ENCODE data around the gene SLC7A9. TPM values are rescaled to one million over a fixed set of nuclear protein-coding genes. Genes with fewer than 3 reads are reported as not detected.

Gene SLC7A9
- total and polyA plus RNA-seq, 2 of the 13 experiments (the other 11 are each of a cell fraction or from before 2014, with no cell fraction given): 4.7 to 8.3 TPM

- Histone ChIP-seq H3K36me3 (replicated peaks in 1 of 2; ENCODE audit: control insufficient read depth in 1 of 2, insufficient read depth in 2 of 2, low read length in 2 of 2) (no peaks in the 10 kb centered on the region), H3K4me2 (ENCODE audit: low read depth, low read length) (no peak overlapping the region), H3K27me3 (ENCODE audit: control insufficient read depth in 1 of 2, insufficient read depth in 2 of 2, low read length in 2 of 2) (no peaks in the 10 kb centered on the region), H3K27ac (ENCODE audit: extremely low read length, insufficient read depth, low read length) (no peak overlapping the region), H3K9ac (ENCODE audit: insufficient read depth, low read depth, low read length) (no peak overlapping the region), H4K20me1 (ENCODE audit: insufficient read depth, low read length) (no peaks in the 10 kb centered on the region), H3K4me1 (ENCODE audit: insufficient read depth, low read length) (peaks cover 17% of the 10 kb centered on the region), H2AFZ (ENCODE audit: low read length) (no peak overlapping the region), H3K9me3 (ENCODE audit: low read length) (no peaks in the 10 kb centered on the region), H3K79me2 (ENCODE audit: insufficient read depth, low read length) (no peaks in the 10 kb centered on the region), H3K4me3 (replicated peaks in 1 of 3; ENCODE audit: insufficient read depth in 1 of 3, low read depth in 2 of 3, low read length in 3 of 3) (no peak overlapping the region)
- FAIRE-seq (no peak), DNase-seq (ENCODE audit: low spot score) (no peak), ATAC-seq (peak; percentile 36)
- no TSS peak for BruUV-seq (replicated peaks)
- CTCF ChIA-PET (ENCODE audit: low intra/inter-chr PET ratio, low total read pairs): no interaction called here
- intact Hi-C loops (cut with micrococcal nuclease; ENCODE audit: unreplicated experiment) (no loop called here), in situ Hi-C loops (cut with HindIII; ENCODE audit: extremely low pct_ligation_motif_present, low pct_unique_long_range_greater_than_20kb) (no loop called here)
- WGBS (ENCODE audit: low lambda C conversion rate): 60% methylated on average over 14 of the region's 20 CpGs
- TF ChIP-seq ZNF782 (CRISPR knock-in tag; IDR thresholded peaks at IDR 0.05; ENCODE audit: borderline replicate concordance) (no peak), CTCF (CRISPR knock-in tag; IDR thresholded peaks at IDR 0.05) (0 out of 2 replicates have a peak, but pooled peaks have one; percentile 5)
- POLR2A ChIA-PET: no interaction called here
Measured at GRCh38 chr19:32824191-32824751, 45.3 kb downstream of the SLC7A9 start.

GRCh38 chr19:32823747-32824102 lies 45.8 kb downstream of the SLC7A9 start:
- CTCF ChIA-PET (ENCODE audit: low intra/inter-chr PET ratio, low total read pairs): no interaction called here
- DNase-seq (ENCODE audit: low spot score) (no peak), FAIRE-seq (no peak), ATAC-seq (no peak)
- no peaks in the 10 kb centered on the region for H3K9me3 ChIP-seq (ENCODE audit: low read length)
- POLR2A ChIA-PET: no interaction called here
- H3K4me2 ChIP-seq (ENCODE audit: low read depth, low read length): no peak overlapping the region
- no peak overlapping the region for H3K9ac ChIP-seq (ENCODE audit: insufficient read depth, low read depth, low read length)
- H3K36me3 ChIP-seq (replicated peaks in 1 of 2; ENCODE audit: control insufficient read depth in 1 of 2, insufficient read depth in 2 of 2, low read length in 2 of 2): no peaks in the 10 kb centered on the region
- H3K79me2 ChIP-seq (ENCODE audit: insufficient read depth, low read length): no peaks in the 10 kb centered on the region
- in situ Hi-C loops (cut with HindIII; ENCODE audit: extremely low pct_ligation_motif_present, low pct_unique_long_range_greater_than_20kb) (no loop called here), intact Hi-C loops (cut with micrococcal nuclease; ENCODE audit: unreplicated experiment) (no loop called here)
- no peaks in the 10 kb centered on the region for H4K20me1 ChIP-seq (ENCODE audit: insufficient read depth, low read length)
- H3K4me1 ChIP-seq (ENCODE audit: insufficient read depth, low read length): peaks cover 14% of the 10 kb centered on the region
- no peak overlapping the region for H2AFZ ChIP-seq (ENCODE audit: low read length)
- BruUV-seq (replicated peaks): no TSS peak
- H3K4me3 ChIP-seq (replicated peaks in 1 of 3; ENCODE audit: insufficient read depth in 1 of 3, low read depth in 2 of 3, low read length in 3 of 3): no peak overlapping the region
- H3K27ac ChIP-seq (ENCODE audit: extremely low read length, insufficient read depth, low read length): no peak overlapping the region
- WGBS (ENCODE audit: low lambda C conversion rate): 77% methylated on average over 3 of the region's 7 CpGs
- H3K27me3 ChIP-seq (ENCODE audit: control insufficient read depth in 1 of 2, insufficient read depth in 2 of 2, low read length in 2 of 2): no peaks in the 10 kb centered on the region
- TF ChIP-seq ATAD3A (CRISPR knock-in tag; IDR thresholded peaks at IDR 0.05) (no peak), CREM (IDR thresholded peaks at IDR 0.05) (no peak), CREM (CRISPR knock-in tag; IDR thresholded peaks at IDR 0.05) (no peak), ZNF550 (CRISPR knock-in tag; IDR thresholded peaks at IDR 0.05; ENCODE audit: borderline replicate concordance) (no peak), ZNF30 (CRISPR knock-in tag; IDR thresholded peaks at IDR 0.05) (no peak), TEF (CRISPR knock-in tag; IDR thresholded peaks at IDR 0.05) (no peak), PLRG1 (conservative IDR thresholded peaks at IDR 0.05) (no peak), ZSCAN5A (CRISPR knock-in tag; IDR thresholded peaks at IDR 0.05; ENCODE audit: borderline replicate concordance) (no peak), HDAC1 (CRISPR knock-in tag; IDR thresholded peaks at IDR 0.05) (no peak), CCAR2 (optimal IDR thresholded peaks at IDR 0.05; ENCODE audit: low read depth, low read length) (no peak), SMAD3 (CRISPR knock-in tag; IDR thresholded peaks at IDR 0.05) (no peak)
